HepG2 (cell line): Measurements from ENCODE around the gene FOXR1. TPM values are rescaled to one million over a fixed set of nuclear protein-coding genes. Genes with fewer than 3 reads are reported as not detected.

Experiments used
- ATF7-NPFF ChIP-seq: sonication (generic); formaldehyde crosslinking; IDR thresholded peaks from 2 replicates; pipeline ENCODE4 v1.8.1; 2023; ENCODE audit warnings: mild to moderate bottlenecking, low read depth, missing genetic modification reagents, moderate library complexity
- GATA4 ChIP-seq: sonication (generic); IDR thresholded peaks from 2 replicates; pipeline ENCODE4 v1.6.1; 2016; ENCODE audit warnings: antibody characterized with exemption, low read depth, borderline replicate concordance
- RFXANK ChIP-seq: IDR thresholded peaks from 2 replicates; pipeline ENCODE4 v1.6.1; 2016
- RORA ChIP-seq: sonication (generic); formaldehyde crosslinking; IDR thresholded peaks from 2 replicates; pipeline ENCODE4 v1.5.0; 2020; ENCODE audit warnings: mild to moderate bottlenecking, missing genetic modification reagents, moderate library complexity
- SMARCC2 ChIP-seq: fragments of 450-650 bp; IDR thresholded peaks from 2 replicates; pipeline ENCODE4 v1.6.1; 2017; ENCODE audit warnings: antibody characterized with exemption, mild to moderate bottlenecking
- TEAD2 ChIP-seq: sonication (generic); formaldehyde crosslinking; IDR thresholded peaks from 2 replicates; pipeline ENCODE4 v1.9.0; 2021; ENCODE audit warnings: missing genetic modification reagents
- ZNF30 ChIP-seq: sonication (generic); formaldehyde crosslinking; IDR thresholded peaks from 2 replicates; pipeline ENCODE4 v1.5.0; 2020; ENCODE audit warnings: mild to moderate bottlenecking, missing genetic modification reagents
- ZNF691 ChIP-seq: sonication (generic); formaldehyde crosslinking; IDR thresholded peaks from 2 replicates; pipeline ENCODE4 v1.4.0; 2020; ENCODE audit warnings: missing genetic modification reagents, low read depth, mild to moderate bottlenecking, borderline replicate concordance
- polyA plus RNA-seq, 8 experiments: library from polyadenylated mRNA; depleted of rRNA in 3 of 8; stranded (reverse) in 7 of 8; unstranded in 1 of 8; fragments of >200 nt; fragmentation: Illumina TruSeq in 4 of 8; extraction: Trizol in 4 of 8; gene quantifications; 2 replicates each; pipeline versions ENCODE4 v1.2.1 to v1.2.3, GENCODE V29; 2011 to 2016; ENCODE audit warnings: low read depth in 4 of 8, missing spikeins in 1 of 8, mixed read lengths in 1 of 8; ENCODE audit not compliant: insufficient read depth in 1 of 8
- total RNA-seq, 5 experiments: library from RNA; depleted of rRNA; stranded (reverse); fragments of >200 nt; fragmentation: Illumina TruSeq; extraction: Trizol; gene quantifications; 2 replicates each; pipeline ENCODE4 v1.2.3, GENCODE V29; 2016; ENCODE audit warnings: low read depth in 1 of 5
- TF ChIP-seq, protein P1 (sequence below): IDR thresholded peaks from 2 replicates; pipeline ENCODE4 v1.4.0; 2020; ENCODE audit warnings: mild to moderate bottlenecking, missing genetic modification reagents
- TF ChIP-seq, protein P2 (sequence below): IDR thresholded peaks from 2 replicates; pipeline ENCODE4 v1.6.1; 2016; ENCODE audit warnings: low read depth
- TF ChIP-seq, protein P3 (sequence below): sonication (generic); formaldehyde crosslinking; IDR thresholded peaks from 2 replicates; pipeline ENCODE4 v1.5.1; 2020; ENCODE audit warnings: missing genetic modification reagents, mild to moderate bottlenecking, borderline replicate concordance
- TF ChIP-seq, protein P4 (sequence below): sonication (generic); formaldehyde crosslinking; IDR thresholded peaks from 2 replicates; pipeline ENCODE4 v1.4.0; 2020; ENCODE audit warnings: missing genetic modification reagents
- TF ChIP-seq, protein P5 (sequence below): sonication (generic); formaldehyde crosslinking; IDR thresholded peaks from 2 replicates; pipeline ENCODE4 v1.5.0; 2020; ENCODE audit warnings: missing genetic modification reagents

FOXR1 gene
- total and polyA plus RNA-seq, 2 of the 13 experiments (the other 11 are each of a cell fraction or from before 2014, with no cell fraction given), result not detected

- TF ChIP-seq, protein P1, sequence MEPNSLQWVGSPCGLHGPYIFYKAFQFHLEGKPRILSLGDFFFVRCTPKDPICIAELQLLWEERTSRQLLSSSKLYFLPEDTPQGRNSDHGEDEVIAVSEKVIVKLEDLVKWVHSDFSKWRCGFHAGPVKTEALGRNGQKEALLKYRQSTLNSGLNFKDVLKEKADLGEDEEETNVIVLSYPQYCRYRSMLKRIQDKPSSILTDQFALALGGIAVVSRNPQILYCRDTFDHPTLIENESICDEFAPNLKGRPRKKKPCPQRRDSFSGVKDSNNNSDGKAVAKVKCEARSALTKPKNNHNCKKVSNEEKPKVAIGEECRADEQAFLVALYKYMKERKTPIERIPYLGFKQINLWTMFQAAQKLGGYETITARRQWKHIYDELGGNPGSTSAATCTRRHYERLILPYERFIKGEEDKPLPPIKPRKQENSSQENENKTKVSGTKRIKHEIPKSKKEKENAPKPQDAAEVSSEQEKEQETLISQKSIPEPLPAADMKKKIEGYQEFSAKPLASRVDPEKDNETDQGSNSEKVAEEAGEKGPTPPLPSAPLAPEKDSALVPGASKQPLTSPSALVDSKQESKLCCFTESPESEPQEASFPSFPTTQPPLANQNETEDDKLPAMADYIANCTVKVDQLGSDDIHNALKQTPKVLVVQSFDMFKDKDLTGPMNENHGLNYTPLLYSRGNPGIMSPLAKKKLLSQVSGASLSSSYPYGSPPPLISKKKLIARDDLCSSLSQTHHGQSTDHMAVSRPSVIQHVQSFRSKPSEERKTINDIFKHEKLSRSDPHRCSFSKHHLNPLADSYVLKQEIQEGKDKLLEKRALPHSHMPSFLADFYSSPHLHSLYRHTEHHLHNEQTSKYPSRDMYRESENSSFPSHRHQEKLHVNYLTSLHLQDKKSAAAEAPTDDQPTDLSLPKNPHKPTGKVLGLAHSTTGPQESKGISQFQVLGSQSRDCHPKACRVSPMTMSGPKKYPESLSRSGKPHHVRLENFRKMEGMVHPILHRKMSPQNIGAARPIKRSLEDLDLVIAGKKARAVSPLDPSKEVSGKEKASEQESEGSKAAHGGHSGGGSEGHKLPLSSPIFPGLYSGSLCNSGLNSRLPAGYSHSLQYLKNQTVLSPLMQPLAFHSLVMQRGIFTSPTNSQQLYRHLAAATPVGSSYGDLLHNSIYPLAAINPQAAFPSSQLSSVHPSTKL (CRISPR knock-in tag), result peak; percentile 66
- TF ChIP-seq ZNF691 (CRISPR knock-in tag), result peak; percentile 86
- TF ChIP-seq, protein P2, sequence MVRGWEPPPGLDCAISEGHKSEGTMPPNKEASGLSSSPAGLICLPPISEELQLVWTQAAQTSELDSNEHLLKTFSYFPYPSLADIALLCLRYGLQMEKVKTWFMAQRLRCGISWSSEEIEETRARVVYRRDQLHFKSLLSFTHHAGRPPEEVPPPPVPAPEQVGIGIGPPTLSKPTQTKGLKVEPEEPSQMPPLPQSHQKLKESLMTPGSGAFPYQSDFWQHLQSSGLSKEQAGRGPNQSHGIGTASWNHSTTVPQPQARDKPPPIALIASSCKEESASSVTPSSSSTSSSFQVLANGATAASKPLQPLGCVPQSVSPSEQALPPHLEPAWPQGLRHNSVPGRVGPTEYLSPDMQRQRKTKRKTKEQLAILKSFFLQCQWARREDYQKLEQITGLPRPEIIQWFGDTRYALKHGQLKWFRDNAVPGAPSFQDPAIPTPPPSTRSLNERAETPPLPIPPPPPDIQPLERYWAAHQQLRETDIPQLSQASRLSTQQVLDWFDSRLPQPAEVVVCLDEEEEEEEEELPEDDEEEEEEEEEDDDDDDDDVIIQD (CRISPR knock-in tag), result peak; percentile 62
- TF ChIP-seq, protein P3, sequence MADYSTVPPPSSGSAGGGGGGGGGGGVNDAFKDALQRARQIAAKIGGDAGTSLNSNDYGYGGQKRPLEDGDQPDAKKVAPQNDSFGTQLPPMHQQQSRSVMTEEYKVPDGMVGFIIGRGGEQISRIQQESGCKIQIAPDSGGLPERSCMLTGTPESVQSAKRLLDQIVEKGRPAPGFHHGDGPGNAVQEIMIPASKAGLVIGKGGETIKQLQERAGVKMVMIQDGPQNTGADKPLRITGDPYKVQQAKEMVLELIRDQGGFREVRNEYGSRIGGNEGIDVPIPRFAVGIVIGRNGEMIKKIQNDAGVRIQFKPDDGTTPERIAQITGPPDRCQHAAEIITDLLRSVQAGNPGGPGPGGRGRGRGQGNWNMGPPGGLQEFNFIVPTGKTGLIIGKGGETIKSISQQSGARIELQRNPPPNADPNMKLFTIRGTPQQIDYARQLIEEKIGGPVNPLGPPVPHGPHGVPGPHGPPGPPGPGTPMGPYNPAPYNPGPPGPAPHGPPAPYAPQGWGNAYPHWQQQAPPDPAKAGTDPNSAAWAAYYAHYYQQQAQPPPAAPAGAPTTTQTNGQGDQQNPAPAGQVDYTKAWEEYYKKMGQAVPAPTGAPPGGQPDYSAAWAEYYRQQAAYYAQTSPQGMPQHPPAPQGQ (CRISPR knock-in tag), result no peak
- TF ChIP-seq RORA, result no peak
- peak; percentile 94 for TF ChIP-seq ATF7-NPFF (CRISPR knock-in tag)
- TF ChIP-seq, protein P4, sequence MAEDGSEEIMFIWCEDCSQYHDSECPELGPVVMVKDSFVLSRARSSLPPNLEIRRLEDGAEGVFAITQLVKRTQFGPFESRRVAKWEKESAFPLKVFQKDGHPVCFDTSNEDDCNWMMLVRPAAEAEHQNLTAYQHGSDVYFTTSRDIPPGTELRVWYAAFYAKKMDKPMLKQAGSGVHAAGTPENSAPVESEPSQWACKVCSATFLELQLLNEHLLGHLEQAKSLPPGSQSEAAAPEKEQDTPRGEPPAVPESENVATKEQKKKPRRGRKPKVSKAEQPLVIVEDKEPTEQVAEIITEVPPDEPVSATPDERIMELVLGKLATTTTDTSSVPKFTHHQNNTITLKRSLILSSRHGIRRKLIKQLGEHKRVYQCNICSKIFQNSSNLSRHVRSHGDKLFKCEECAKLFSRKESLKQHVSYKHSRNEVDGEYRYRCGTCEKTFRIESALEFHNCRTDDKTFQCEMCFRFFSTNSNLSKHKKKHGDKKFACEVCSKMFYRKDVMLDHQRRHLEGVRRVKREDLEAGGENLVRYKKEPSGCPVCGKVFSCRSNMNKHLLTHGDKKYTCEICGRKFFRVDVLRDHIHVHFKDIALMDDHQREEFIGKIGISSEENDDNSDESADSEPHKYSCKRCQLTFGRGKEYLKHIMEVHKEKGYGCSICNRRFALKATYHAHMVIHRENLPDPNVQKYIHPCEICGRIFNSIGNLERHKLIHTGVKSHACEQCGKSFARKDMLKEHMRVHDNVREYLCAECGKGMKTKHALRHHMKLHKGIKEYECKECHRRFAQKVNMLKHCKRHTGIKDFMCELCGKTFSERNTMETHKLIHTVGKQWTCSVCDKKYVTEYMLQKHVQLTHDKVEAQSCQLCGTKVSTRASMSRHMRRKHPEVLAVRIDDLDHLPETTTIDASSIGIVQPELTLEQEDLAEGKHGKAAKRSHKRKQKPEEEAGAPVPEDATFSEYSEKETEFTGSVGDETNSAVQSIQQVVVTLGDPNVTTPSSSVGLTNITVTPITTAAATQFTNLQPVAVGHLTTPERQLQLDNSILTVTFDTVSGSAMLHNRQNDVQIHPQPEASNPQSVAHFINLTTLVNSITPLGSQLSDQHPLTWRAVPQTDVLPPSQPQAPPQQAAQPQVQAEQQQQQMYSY (CRISPR knock-in tag), result no peak
- no peak for TF ChIP-seq ZNF30 (CRISPR knock-in tag)
- TF ChIP-seq, protein P5, sequence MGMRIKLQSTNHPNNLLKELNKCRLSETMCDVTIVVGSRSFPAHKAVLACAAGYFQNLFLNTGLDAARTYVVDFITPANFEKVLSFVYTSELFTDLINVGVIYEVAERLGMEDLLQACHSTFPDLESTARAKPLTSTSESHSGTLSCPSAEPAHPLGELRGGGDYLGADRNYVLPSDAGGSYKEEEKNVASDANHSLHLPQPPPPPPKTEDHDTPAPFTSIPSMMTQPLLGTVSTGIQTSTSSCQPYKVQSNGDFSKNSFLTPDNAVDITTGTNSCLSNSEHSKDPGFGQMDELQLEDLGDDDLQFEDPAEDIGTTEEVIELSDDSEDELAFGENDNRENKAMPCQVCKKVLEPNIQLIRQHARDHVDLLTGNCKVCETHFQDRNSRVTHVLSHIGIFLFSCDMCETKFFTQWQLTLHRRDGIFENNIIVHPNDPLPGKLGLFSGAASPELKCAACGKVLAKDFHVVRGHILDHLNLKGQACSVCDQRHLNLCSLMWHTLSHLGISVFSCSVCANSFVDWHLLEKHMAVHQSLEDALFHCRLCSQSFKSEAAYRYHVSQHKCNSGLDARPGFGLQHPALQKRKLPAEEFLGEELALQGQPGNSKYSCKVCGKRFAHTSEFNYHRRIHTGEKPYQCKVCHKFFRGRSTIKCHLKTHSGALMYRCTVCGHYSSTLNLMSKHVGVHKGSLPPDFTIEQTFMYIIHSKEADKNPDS (CRISPR knock-in tag), result no peak
- TF ChIP-seq GATA4, result peak; percentile 65
- TF ChIP-seq SMARCC2, result no peak
- no peak for TF ChIP-seq RFXANK (CRISPR knock-in tag)
- no peak; the same call in 1 of the 2 replicates for TF ChIP-seq TEAD2 (CRISPR knock-in tag)
These were observed 58.9 kb downstream of the FOXR1 start, which contains the start of gene SLC37A4 (continued) for GRCh38 chr11:119030329-119031047.
